ENCODE results near the gene WASHC1. TPM values are rescaled to one million over a fixed set of nuclear protein-coding genes. Genes with fewer than 3 reads are reported as not detected.
A peak's percentile ranks its signal among the peaks of the same experiment; 100 is the strongest.
"Not testable (repeated sequence)": the region's sequence is repeated elsewhere in the genome, so short reads cannot be mapped to it uniquely, and the experiment has no call there.

WASHC1 gene
- total and polyA plus RNA-seq, 2 of the 8 experiments (the other 6 are each of a cell fraction or from before 2014, with no cell fraction given) = 6.4 to 10.0 TPM

DNA sequence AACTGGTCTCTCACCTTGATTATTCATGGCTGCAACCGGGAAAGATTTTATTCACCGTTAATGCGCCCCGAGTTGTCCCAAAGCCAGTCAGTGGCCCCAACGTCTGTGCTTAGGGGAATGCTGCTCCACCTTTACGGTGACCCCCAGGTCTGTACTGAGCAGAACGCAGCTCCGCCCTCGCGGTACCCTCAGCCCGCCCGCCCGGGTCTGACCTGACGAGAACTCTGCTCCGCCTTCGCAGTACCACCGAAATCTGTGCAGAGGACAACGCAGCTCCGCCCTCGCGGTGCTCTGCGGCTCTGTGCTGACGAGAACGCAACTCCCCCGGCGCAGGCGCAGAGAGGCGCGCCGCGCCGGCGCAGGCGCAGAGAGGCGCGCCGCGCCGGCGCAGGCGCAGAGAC is 18.6 kb downstream of the WASHC1 start:
- H3K9ac ChIP-seq (replicated peaks in 1 of 4; ENCODE audit: extremely low read depth in 1 of 4, low read depth in 3 of 4, low read length in 3 of 4); H3K23ac ChIP-seq (ENCODE audit: insufficient read length); H3K27ac ChIP-seq (ENCODE audit: low read depth, low read length); H3K56ac ChIP-seq (replicated peaks; ENCODE audit: insufficient read length, low read depth, low read length); H4K20me1 ChIP-seq (replicated peaks in 1 of 2; ENCODE audit: control insufficient read depth in 1 of 2, insufficient read depth in 2 of 2, low read length in 2 of 2); H3K36me3 ChIP-seq (ENCODE audit: control insufficient read depth in 2 of 4, insufficient read depth in 4 of 4, low read length in 3 of 4); H3K23me2 ChIP-seq (ENCODE audit: low read depth, low read length); H3K18ac ChIP-seq (ENCODE audit: extremely low read depth, low read length); H2BK5ac ChIP-seq (ENCODE audit: low read depth, low read length); POLR2A ChIA-PET (ENCODE audit: partially characterized antibody); H3K4me1 ChIP-seq (replicated peaks in 1 of 4; ENCODE audit: control insufficient read depth in 3 of 4, insufficient read depth in 4 of 4, low read length in 3 of 4); H2BK12ac ChIP-seq (ENCODE audit: low read depth, low read length); H4K5ac ChIP-seq (ENCODE audit: insufficient read length, low read depth, low read length); H2BK15ac ChIP-seq (ENCODE audit: low read length); H3K27me3 ChIP-seq (replicated peaks in 1 of 4; ENCODE audit: control insufficient read depth in 3 of 4, extremely low read depth in 1 of 4, insufficient read depth in 3 of 4, low read length in 3 of 4); H3K4ac ChIP-seq (replicated peaks; ENCODE audit: insufficient read length, low read depth, low read length); H4K8ac ChIP-seq (ENCODE audit: extremely low read depth, insufficient read depth, low read length); H2BK120ac ChIP-seq (replicated peaks; ENCODE audit: low read depth, low read length); H2AK5ac ChIP-seq (ENCODE audit: low read depth, low read length); H3K79me1 ChIP-seq (ENCODE audit: low read depth, low read length); H3K14ac ChIP-seq (ENCODE audit: insufficient read length); H2BK20ac ChIP-seq (ENCODE audit: low read length); H3K9me3 ChIP-seq (ENCODE audit: insufficient read depth in 2 of 2, low read depth in 1 of 2, low read length in 1 of 2); H3K4me3 ChIP-seq (ENCODE audit: extremely low read depth in 1 of 4, insufficient read depth in 2 of 4, low read depth in 3 of 4, low read length in 4 of 4); CTCF ChIA-PET (ENCODE audit: partially characterized antibody); H3K79me2 ChIP-seq (ENCODE audit: control insufficient read depth in 1 of 2, insufficient read depth in 2 of 2, low read length in 2 of 2); H4K91ac ChIP-seq (replicated peaks; ENCODE audit: insufficient read length, low read length); H3K4me2 ChIP-seq (ENCODE audit: insufficient read depth in 1 of 2, low read depth in 2 of 2, low read length in 2 of 2); H2AFZ ChIP-seq (ENCODE audit: low read length); FAIRE-seq: not testable (repeated sequence)
- DNase-seq (ENCODE audit: low read depth in 1 of 2, low spot score in 2 of 2) = peak in 1 of 2 experiments; percentile 56
- WGBS, 2 experiments (ENCODE audit: extremely low coverage in 1 of 2, insufficient coverage in 1 of 2, insufficient read length in 1 of 2, insufficient replicate concordance in 2 of 2, low coverage in 1 of 2, low lambda C conversion rate in 2 of 2, missing lambda C conversion rate in 1 of 2) = 93% methylated on average over 18 of the region's 41 CpGs; no CpG with 5 or more reads in 1 of the 2 experiments

DNA sequence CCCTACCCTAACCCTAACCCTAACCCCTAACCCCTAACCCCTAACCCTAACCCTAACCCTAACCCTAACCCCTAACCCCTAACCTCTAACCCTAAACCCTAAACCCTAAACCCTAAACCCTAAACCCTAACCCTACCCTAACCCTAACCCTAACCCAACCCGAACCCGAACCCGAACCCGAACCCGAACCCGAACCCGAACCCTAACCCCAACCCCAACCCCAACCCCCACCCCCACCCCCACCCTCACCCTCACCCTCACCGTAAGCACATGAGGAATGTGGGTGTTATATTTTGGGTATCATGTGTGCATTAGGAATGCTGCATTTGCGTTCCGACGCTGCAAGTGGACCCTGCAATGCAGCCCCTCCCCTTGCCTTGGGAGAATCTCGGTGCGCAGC is 19.0 kb downstream of the WASHC1 start:
- H3K14ac ChIP-seq (ENCODE audit: insufficient read length); H3K4me1 ChIP-seq (replicated peaks in 1 of 4; ENCODE audit: control insufficient read depth in 3 of 4, insufficient read depth in 4 of 4, low read length in 3 of 4); H3K23me2 ChIP-seq (ENCODE audit: low read depth, low read length); DNase-seq (ENCODE audit: low read depth in 1 of 2, low spot score in 2 of 2); H3K79me1 ChIP-seq (ENCODE audit: low read depth, low read length); H3K56ac ChIP-seq (replicated peaks; ENCODE audit: insufficient read length, low read depth, low read length); H3K79me2 ChIP-seq (ENCODE audit: control insufficient read depth in 1 of 2, insufficient read depth in 2 of 2, low read length in 2 of 2); H4K8ac ChIP-seq (ENCODE audit: extremely low read depth, insufficient read depth, low read length); CTCF ChIA-PET (ENCODE audit: partially characterized antibody); H3K4me2 ChIP-seq (ENCODE audit: insufficient read depth in 1 of 2, low read depth in 2 of 2, low read length in 2 of 2); H2BK120ac ChIP-seq (replicated peaks; ENCODE audit: low read depth, low read length); H3K27ac ChIP-seq (ENCODE audit: low read depth, low read length); H4K5ac ChIP-seq (ENCODE audit: insufficient read length, low read depth, low read length); H4K20me1 ChIP-seq (replicated peaks in 1 of 2; ENCODE audit: control insufficient read depth in 1 of 2, insufficient read depth in 2 of 2, low read length in 2 of 2); H3K9ac ChIP-seq (replicated peaks in 1 of 4; ENCODE audit: extremely low read depth in 1 of 4, low read depth in 3 of 4, low read length in 3 of 4); H3K4ac ChIP-seq (replicated peaks; ENCODE audit: insufficient read length, low read depth, low read length); H3K36me3 ChIP-seq (ENCODE audit: control insufficient read depth in 2 of 4, insufficient read depth in 4 of 4, low read length in 3 of 4); H3K4me3 ChIP-seq (ENCODE audit: extremely low read depth in 1 of 4, insufficient read depth in 2 of 4, low read depth in 3 of 4, low read length in 4 of 4); H2AK5ac ChIP-seq (ENCODE audit: low read depth, low read length); H2BK20ac ChIP-seq (ENCODE audit: low read length); POLR2A ChIA-PET (ENCODE audit: partially characterized antibody); H2AFZ ChIP-seq (ENCODE audit: low read length); H2BK12ac ChIP-seq (ENCODE audit: low read depth, low read length); H4K91ac ChIP-seq (replicated peaks; ENCODE audit: insufficient read length, low read length); H2BK5ac ChIP-seq (ENCODE audit: low read depth, low read length); H2BK15ac ChIP-seq (ENCODE audit: low read length); FAIRE-seq; H3K27me3 ChIP-seq (replicated peaks in 1 of 4; ENCODE audit: control insufficient read depth in 3 of 4, extremely low read depth in 1 of 4, insufficient read depth in 3 of 4, low read length in 3 of 4); H3K23ac ChIP-seq (ENCODE audit: insufficient read length); H3K18ac ChIP-seq (ENCODE audit: extremely low read depth, low read length); H3K9me3 ChIP-seq (ENCODE audit: insufficient read depth in 2 of 2, low read depth in 1 of 2, low read length in 1 of 2): not testable (repeated sequence)
- WGBS, 2 experiments (ENCODE audit: extremely low coverage in 1 of 2, insufficient coverage in 1 of 2, insufficient read length in 1 of 2, insufficient replicate concordance in 2 of 2, low coverage in 1 of 2, low lambda C conversion rate in 2 of 2, missing lambda C conversion rate in 1 of 2) = 83% methylated on average over 1 of the region's 13 CpGs; no CpG with 5 or more reads in 1 of the 2 experiments

All from H1 (cell line).